ENCODE data around the gene HAAO. TPM values are rescaled to one million over a fixed set of nuclear protein-coding genes. Genes with fewer than 3 reads are reported as not detected.

The HAAO gene
- total RNA-seq, 1 donor from 2014 or later = 11.4 TPM

- Mint-ChIP-seq H3K27ac (no peak overlapping the region), H3K36me3 (ENCODE audit: low read depth) (no peaks in the 10 kb centered on the region), H3K27me3 (no peaks in the 10 kb centered on the region), H3K9me3 (no peaks in the 10 kb centered on the region), H3K4me3 (no peak overlapping the region), H3K4me1 (no peaks in the 10 kb centered on the region)
- no peak for TF ChIP-seq CTCF (IDR thresholded peaks at IDR 0.05)
- ChIA-PET POLR2A (no interaction called here), CTCF (no interaction called here)
- DNase-seq (no peak), ATAC-seq (ENCODE audit: low read depth) (no peak)
- intact Hi-C loops (cut with micrococcal nuclease) = no loop called here
Measured at GRCh38 chr2:42765686-42766085, 26.7 kb downstream of the HAAO start.

DNA sequence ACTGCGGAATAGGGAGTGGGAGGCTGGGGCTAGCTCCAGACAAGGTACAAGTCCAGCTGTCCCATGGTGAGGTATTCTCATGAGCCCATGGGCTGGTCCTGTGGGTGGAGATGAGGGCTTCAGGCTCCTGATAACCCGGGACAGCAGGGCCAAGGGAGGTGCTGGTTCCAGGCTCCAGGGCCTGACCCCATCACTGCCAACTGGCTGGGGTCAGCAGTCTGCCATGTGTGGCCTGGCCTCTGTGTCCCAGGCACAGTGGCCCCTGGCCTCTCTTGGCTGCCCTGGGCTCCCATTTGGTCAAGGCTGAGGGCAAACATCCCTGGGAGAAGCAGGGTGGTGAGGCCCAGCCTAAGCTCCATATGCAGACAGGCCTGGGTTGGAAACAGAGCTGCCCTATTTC is 27.5 kb downstream of the HAAO start:
- DNase-seq = no peak
- TF ChIP-seq CTCF (IDR thresholded peaks at IDR 0.05) = no peak
- CTCF ChIA-PET = no interaction called here

GRCh38 chr2:42764096-42764495 is 28.3 kb downstream of the HAAO start, which contains the start of gene OXER1:
Gene OXER1, minus strand, starts transcription at chr2:42764135. Its CDS starts 73 bp downstream, at chr2:42764062.
- H3K27me3 Mint-ChIP-seq = no peaks in the 10 kb centered on the region
- CTCF ChIA-PET = no interaction called here

More for the DNA sequence above, 27.5 kb downstream of the HAAO start:
- Mint-ChIP-seq H3K9me3 (no peaks in the 10 kb centered on the region), H3K4me1 (no peaks in the 10 kb centered on the region), H3K4me3 (no peak overlapping the region), H3K36me3 (ENCODE audit: low read depth) (no peaks in the 10 kb centered on the region), H3K27me3 (no peaks in the 10 kb centered on the region), H3K27ac (no peak overlapping the region)
- no peak for ATAC-seq (ENCODE audit: low read depth)
- intact Hi-C loops (cut with micrococcal nuclease) = no loop called here
- POLR2A ChIA-PET = no interaction called here

DNA sequence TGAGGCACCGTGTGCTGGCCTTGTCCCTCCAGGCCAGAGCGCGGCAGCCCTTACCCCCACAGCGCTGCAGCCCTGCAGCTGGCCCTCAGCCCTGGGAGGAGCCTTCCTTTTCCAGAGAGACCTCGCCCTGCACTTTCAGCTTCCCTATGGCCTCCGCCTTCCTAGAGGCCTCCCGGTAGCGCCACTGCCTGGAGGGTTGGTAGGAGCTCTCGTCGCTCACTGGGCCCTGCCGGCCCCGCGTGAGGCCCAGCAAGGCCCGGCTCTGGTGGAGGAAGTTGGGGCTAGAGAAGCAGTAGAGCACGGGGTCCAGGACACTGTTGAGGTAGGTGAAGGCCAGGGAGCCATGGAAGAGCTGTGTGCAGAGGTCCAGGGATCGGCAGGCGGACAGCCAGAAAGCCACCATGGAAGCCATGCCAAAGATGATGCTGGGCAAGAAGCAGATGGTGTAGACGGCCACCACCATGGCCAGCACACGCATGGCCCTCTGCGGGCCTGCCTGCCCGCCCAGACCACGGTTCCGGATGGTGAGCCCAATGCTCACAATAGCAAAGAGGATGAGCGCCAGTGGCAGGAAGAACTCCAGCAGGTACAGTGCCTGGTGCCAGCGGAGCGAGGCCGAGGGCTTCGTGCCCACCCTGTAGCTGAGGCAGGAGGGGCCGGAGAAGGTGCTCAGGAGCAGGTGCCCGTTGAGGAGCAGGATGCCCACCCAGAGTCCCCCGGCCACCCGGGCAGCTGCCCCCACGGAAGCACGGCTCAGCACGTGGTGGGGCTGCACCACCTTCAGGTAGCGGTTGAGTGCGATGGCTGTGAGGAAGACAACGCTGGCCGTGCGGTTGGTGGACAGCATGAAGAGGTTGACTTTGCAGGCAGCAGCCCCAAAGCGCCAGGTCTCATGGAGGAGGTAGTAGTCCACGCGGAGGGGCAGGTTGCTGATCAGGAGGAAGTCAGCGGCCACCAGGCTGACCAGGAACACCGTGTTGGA is 29.3 kb downstream of the HAAO start:
- ATAC-seq (ENCODE audit: low read depth) (no peak), DNase-seq (no peak)
- ChIA-PET POLR2A (no interaction called here), CTCF (no interaction called here)
- intact Hi-C loops (cut with micrococcal nuclease) = no loop called here
- Mint-ChIP-seq H3K27ac (no peak overlapping the region), H3K27me3 (no peaks in the 10 kb centered on the region), H3K4me1 (no peaks in the 10 kb centered on the region), H3K36me3 (ENCODE audit: low read depth) (no peaks in the 10 kb centered on the region), H3K9me3 (no peaks in the 10 kb centered on the region), H3K4me3 (no peak overlapping the region)
- TF ChIP-seq CTCF (IDR thresholded peaks at IDR 0.05) = no peak

More at GRCh38 chr2:42764096-42764495, 28.3 kb downstream of the HAAO start, which contains the start of gene OXER1:
- Mint-ChIP-seq H3K4me3 (no peak within 1 kb of the TSS), H3K27ac (no peak within 1 kb of the TSS), H3K36me3 (ENCODE audit: low read depth) (no peaks in the 10 kb centered on the region), H3K9me3 (no peaks in the 10 kb centered on the region), H3K4me1 (no peaks in the 10 kb centered on the region)
- no peak for TF ChIP-seq CTCF (IDR thresholded peaks at IDR 0.05)
- intact Hi-C loops (cut with micrococcal nuclease) = no loop called here
- DNase-seq (no peak), ATAC-seq (ENCODE audit: low read depth) (no peak)
- POLR2A ChIA-PET = no interaction called here

DNA sequence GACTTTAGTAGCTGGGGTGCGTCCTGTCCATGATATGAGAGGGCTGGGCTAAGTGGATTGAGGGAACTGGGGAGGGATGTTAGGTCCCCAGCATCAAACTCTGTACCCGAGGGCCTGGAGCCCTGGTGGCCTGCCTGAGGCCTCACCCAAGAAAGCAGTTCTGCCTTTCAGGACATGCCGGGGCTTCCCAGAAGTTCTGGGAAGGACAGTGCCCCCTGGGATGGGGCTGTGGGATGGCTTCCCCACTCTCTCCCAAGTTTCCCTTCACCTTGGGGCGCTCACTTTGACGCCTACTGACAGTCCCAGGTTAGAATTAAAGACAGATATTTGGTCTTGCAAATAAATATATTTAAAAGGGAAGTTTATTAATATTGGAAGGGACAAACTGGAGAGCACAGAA is 30.2 kb downstream of the HAAO start:
- POLR2A ChIA-PET = no interaction called here
- Mint-ChIP-seq H3K27me3 (no peaks in the 10 kb centered on the region), H3K27ac (no peak overlapping the region), H3K9me3 (no peaks in the 10 kb centered on the region), H3K4me3 (no peak overlapping the region), H3K4me1 (peaks cover 1% of the 10 kb centered on the region), H3K36me3 (ENCODE audit: low read depth) (no peaks in the 10 kb centered on the region)
- TF ChIP-seq CTCF (IDR thresholded peaks at IDR 0.05) = no peak
- ATAC-seq (ENCODE audit: low read depth) (no peak), DNase-seq (no peak)
- intact Hi-C loops (cut with micrococcal nuclease) = no loop called here
- CTCF ChIA-PET = no interaction called here

Measured in activated B cell treated with CpG ODN at 0.5 μM for 24 hours (primary cell).